Neural cell (in vitro differentiated cells): ENCODE results near the gene POU3F2. TPM values are rescaled to one million over a fixed set of nuclear protein-coding genes. Genes with fewer than 3 reads are reported as not detected.
A peak's percentile ranks its signal among the peaks of the same experiment; 100 is the strongest.

Experiments used
- H2AFZ ChIP-seq: fragments of 200-600, 300-800 bp; sonication (generic), shearing (Covaris generic); 2 replicates; pipeline ENCODE4 v1.6.0; 2014; ENCODE audit warnings: low read depth, mild to moderate bottlenecking, antibody characterized with exemption, low read length, moderate library complexity
- H3F3A ChIP-seq: fragments of 200-600 bp; shearing (Covaris generic); 2 replicates; pipeline ENCODE4 v1.6.1; 2016; ENCODE audit warnings: mild to moderate bottlenecking, moderate library complexity, mixed read lengths, antibody characterized with exemption, low read length; ENCODE audit not compliant: insufficient read depth, poor library complexity, severe bottlenecking
- H3K27ac ChIP-seq: fragments of 200-600, 300-800 bp; sonication (generic), shearing (Covaris generic); 2 replicates; pipeline ENCODE4 v1.5.1; 2014; ENCODE audit warnings: mild to moderate bottlenecking, low read length, moderate library complexity
- H3K27me3 ChIP-seq: fragments of 300-800, 200-600 bp; sonication (generic), shearing (Covaris generic); 2 replicates; pipeline ENCODE4 v1.6.0; 2014; ENCODE audit warnings: mild to moderate bottlenecking, low read depth, low read length, moderate library complexity; ENCODE audit not compliant: insufficient read depth
- H3K36me3 ChIP-seq: fragments of 300-800, 200-600 bp; sonication (generic), shearing (Covaris generic); 2 replicates; pipeline ENCODE4 v1.5.1; 2014; ENCODE audit warnings: mild to moderate bottlenecking, antibody characterized with exemption, low read length, moderate library complexity; ENCODE audit not compliant: insufficient read depth
- H3K4me2 ChIP-seq: fragments of 300-800, 200-600 bp; sonication (generic), shearing (Covaris generic); 2 replicates; pipeline ENCODE4 v1.6.0; 2014; ENCODE audit warnings: mild to moderate bottlenecking, low read length
- H3K4me3 ChIP-seq: fragments of 300-800, 200-600 bp; sonication (generic), shearing (Covaris generic); 2 replicates; pipeline ENCODE4 v1.5.1; 2014; ENCODE audit warnings: mild to moderate bottlenecking, low read length, moderate library complexity
- H3K79me2 ChIP-seq: fragments of 200-600 bp; shearing (Covaris generic); replicated peaks from 2 replicates; pipeline ENCODE4 v1.6.0; 2014; ENCODE audit warnings: mild to moderate bottlenecking, low read length, moderate library complexity; ENCODE audit not compliant: insufficient read depth
- H3K9ac ChIP-seq: fragments of 300-800, 200-600 bp; sonication (generic), shearing (Covaris generic); 2 replicates; pipeline ENCODE4 v1.6.1; 2016; ENCODE audit warnings: mild to moderate bottlenecking, low read length, mixed read lengths
- H3K9me2 ChIP-seq: fragments of 200-600 bp; shearing (Covaris generic); 2 replicates; pipeline ENCODE4 v1.6.1; 2016; ENCODE audit warnings: mild to moderate bottlenecking, low read length, mixed read lengths; ENCODE audit not compliant: insufficient read depth
- H3K9me3 ChIP-seq: fragments of 200-600, 300-800 bp; sonication (generic), shearing (Covaris generic); 2 replicates; pipeline ENCODE4 v1.6.1; 2016; ENCODE audit warnings: mild to moderate bottlenecking, mixed run types, low read length, moderate library complexity, mixed read lengths
- H4K20me1 ChIP-seq: fragments of 200-600 bp; shearing (Covaris generic); 2 replicates; pipeline ENCODE4 v1.6.1; 2016; ENCODE audit warnings: mild to moderate bottlenecking, mixed run types; ENCODE audit not compliant: insufficient read depth
- CTCF ChIP-seq: fragments of 450-650 bp; IDR thresholded peaks from 2 replicates; pipeline ENCODE4 v1.5.1; 2014; ENCODE audit warnings: antibody characterized with exemption, mild to moderate bottlenecking, moderate library complexity; ENCODE audit not compliant: poor library complexity, severe bottlenecking
- EP300 ChIP-seq: fragments of 450-650 bp; conservative IDR thresholded peaks from 2 replicates; pipeline ENCODE4 v1.6.1; 2014; ENCODE audit warnings: antibody characterized with exemption, mild to moderate bottlenecking, moderate library complexity; ENCODE audit not compliant: poor library complexity, severe bottlenecking
- EZH2 ChIP-seq: fragments of 200-600, 300-800 bp; shearing (Covaris generic), sonication (generic); IDR thresholded peaks from 2 replicates; pipeline ENCODE4 v1.6.1; 2014; ENCODE audit warnings: antibody characterized with exemption, low read length, borderline replicate concordance, mild to moderate bottlenecking; ENCODE audit not compliant: insufficient read depth, poor library complexity, severe bottlenecking
- MXI1 ChIP-seq: fragments of 450-650 bp; conservative IDR thresholded peaks from 2 replicates; pipeline ENCODE4 v1.6.1; 2014; ENCODE audit warnings: antibody characterized with exemption, mild to moderate bottlenecking; ENCODE audit not compliant: poor library complexity, severe bottlenecking
- POLR2AphosphoS5 ChIP-seq: IDR thresholded peaks from 2 replicates; pipeline ENCODE4 v1.6.1; 2012
- RAD21 ChIP-seq: fragments of 450-650 bp; conservative IDR thresholded peaks from 2 replicates; pipeline ENCODE4 v1.6.1; 2014; ENCODE audit warnings: antibody characterized with exemption, mild to moderate bottlenecking, moderate library complexity
- SMC3 ChIP-seq: fragments of 450-650 bp; conservative IDR thresholded peaks from 2 replicates; pipeline ENCODE4 v1.6.1; 2014; ENCODE audit warnings: antibody characterized with exemption, mild to moderate bottlenecking, moderate library complexity; ENCODE audit not compliant: poor library complexity
- TAF1 ChIP-seq: IDR thresholded peaks from 2 replicates; pipeline ENCODE4 v1.6.1; 2012; ENCODE audit warnings: low read depth
- polyA plus RNA-seq: library from polyadenylated mRNA; depleted of rRNA; stranded (reverse); fragments of >200 nt; gene quantifications from 2 replicates; pipeline ENCODE4 v1.2.3, GENCODE V29; 2014

Gene POU3F2
- polyA plus RNA-seq, 1 donor from 2014 or later = 35.3 TPM

DNA sequence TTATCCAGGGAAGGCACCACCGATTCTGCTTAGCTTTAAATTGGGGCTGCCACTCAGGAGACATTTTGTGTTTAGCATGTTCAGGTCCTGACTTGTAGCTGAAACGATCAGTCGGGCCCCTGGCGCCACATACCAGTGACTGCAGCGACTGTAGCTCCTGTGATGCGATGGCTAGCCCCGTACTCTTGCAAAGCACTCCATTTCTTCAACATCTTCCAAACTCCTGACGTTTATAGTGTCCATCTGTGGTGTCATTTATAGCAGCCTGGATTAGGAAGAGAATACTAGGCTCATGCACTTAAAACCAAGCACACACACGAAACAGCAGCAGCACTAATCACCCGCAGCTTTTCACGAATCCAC lies 13.0 kb downstream of the POU3F2 start:
- no peak overlapping the region for H3K27ac ChIP-seq
- no peak overlapping the region for H3K4me3 ChIP-seq
- H3F3A ChIP-seq = no peaks in the 10 kb centered on the region
- no peak overlapping the region for H3K9ac ChIP-seq
- TF ChIP-seq POLR2AphosphoS5 = no peak
- TF ChIP-seq EZH2 = no peak
- no peak for TF ChIP-seq SMC3
- TF ChIP-seq MXI1 = no peak
- H2AFZ ChIP-seq = no peak overlapping the region
- H3K36me3 ChIP-seq = no peaks in the 10 kb centered on the region
- peaks cover 32% of the 10 kb centered on the region for H3K79me2 ChIP-seq
- H3K27me3 ChIP-seq = no peaks in the 10 kb centered on the region
- no peaks in the 10 kb centered on the region for H3K9me3 ChIP-seq
- H3K9me2 ChIP-seq = no peaks in the 10 kb centered on the region
- no peak overlapping the region for H3K4me2 ChIP-seq
- H4K20me1 ChIP-seq = no peaks in the 10 kb centered on the region

- H3K36me3 ChIP-seq = no peaks in the 10 kb centered on the region
- no peaks in the 10 kb centered on the region for H4K20me1 ChIP-seq
- no peak overlapping the region for H3K27ac ChIP-seq
- H3K4me3 ChIP-seq = no peak overlapping the region
- no peak overlapping the region for H3K9ac ChIP-seq
- H3K27me3 ChIP-seq = no peaks in the 10 kb centered on the region
- H2AFZ ChIP-seq = no peak overlapping the region
- H3K9me3 ChIP-seq = no peaks in the 10 kb centered on the region
- TF ChIP-seq EP300 (no peak), TAF1 (no peak), CTCF (no peak), POLR2AphosphoS5 (no peak)
- peaks cover 26% of the 10 kb centered on the region for H3K79me2 ChIP-seq
- H3K9me2 ChIP-seq = no peaks in the 10 kb centered on the region
- no peak overlapping the region for H3K4me2 ChIP-seq
- H3F3A ChIP-seq = no peaks in the 10 kb centered on the region
Measured at GRCh38 chr6:98847779-98848538, 13.6 kb downstream of the POU3F2 start.

DNA sequence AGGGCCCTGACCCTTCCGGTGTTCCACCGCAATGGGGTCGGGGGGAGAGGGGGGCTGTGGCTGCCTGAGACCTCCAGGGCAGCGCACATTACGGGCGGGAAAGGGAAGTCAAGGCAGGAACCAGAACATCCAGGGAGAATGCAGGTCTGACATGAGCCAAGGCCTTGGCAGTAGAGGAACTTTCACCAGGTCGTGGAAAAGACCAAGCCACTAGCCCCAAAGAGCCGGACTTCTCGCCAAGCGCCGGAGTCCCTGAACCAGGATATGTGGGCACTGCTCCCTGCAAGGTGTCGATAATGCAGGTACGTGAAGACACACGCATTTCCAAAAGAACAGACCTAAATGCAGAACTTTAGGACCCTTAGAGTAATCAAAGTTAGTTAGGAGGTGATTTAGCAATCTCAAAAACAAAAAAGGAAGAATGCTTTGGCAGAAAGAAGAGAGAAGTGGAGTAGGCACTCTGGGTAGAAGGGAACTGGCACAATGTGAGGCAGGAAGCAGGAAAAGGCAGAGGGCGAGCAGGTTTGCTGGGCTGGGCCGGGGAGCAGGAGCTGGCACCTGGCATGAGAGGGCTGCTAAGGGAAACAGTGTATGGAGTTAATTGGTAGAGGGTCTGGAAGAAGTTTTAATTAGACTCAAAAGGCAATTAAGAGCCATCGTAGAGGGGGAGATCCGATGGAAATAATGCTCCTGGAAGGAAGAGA lies 14.3 kb downstream of the POU3F2 start:
- H3K27me3 ChIP-seq = no peaks in the 10 kb centered on the region
- peak; percentile 6 for TF ChIP-seq POLR2AphosphoS5
- no peak for TF ChIP-seq RAD21
- TF ChIP-seq TAF1 = no peak
- no peak for TF ChIP-seq SMC3
- no peaks in the 10 kb centered on the region for H3K9me2 ChIP-seq
- H3K36me3 ChIP-seq = no peaks in the 10 kb centered on the region
- H3K4me2 ChIP-seq = no peak overlapping the region
- H3K27ac ChIP-seq = no peak overlapping the region
- peaks cover 19% of the 10 kb centered on the region for H3K79me2 ChIP-seq
- no peaks in the 10 kb centered on the region for H3K9me3 ChIP-seq
- no peaks in the 10 kb centered on the region for H4K20me1 ChIP-seq
- H2AFZ ChIP-seq = no peak overlapping the region
- H3K4me3 ChIP-seq = no peak overlapping the region
- no peak overlapping the region for H3K9ac ChIP-seq
- H3F3A ChIP-seq = no peaks in the 10 kb centered on the region
